ENCODE results near the gene CD3E.

The CD3E gene

GRCh38 chr11:118340449-118340848 is 35.9 kb downstream of the CD3E start:
- H3K79me1 ChIP-seq (ENCODE audit: low read length), result no peaks in the 10 kb centered on the region
- no peak overlapping the region for H4K91ac ChIP-seq (ENCODE audit: low read depth, low read length)
- no peaks in the 10 kb centered on the region for H3K79me2 ChIP-seq (ENCODE audit: control insufficient read depth, insufficient read depth, low read length, poor library complexity)
- H3K27me3 ChIP-seq (ENCODE audit: insufficient read depth, low read length), result no peaks in the 10 kb centered on the region
- no peak overlapping the region for H3K23ac ChIP-seq (ENCODE audit: low read length)
- no peak overlapping the region for H4K8ac ChIP-seq (ENCODE audit: low read depth, low read length)
- H3K9ac ChIP-seq (ENCODE audit: low read length), result no peak overlapping the region
- H2AFZ ChIP-seq (ENCODE audit: insufficient read depth, low read length, poor library complexity), result no peak overlapping the region
- no peak overlapping the region for H2BK120ac ChIP-seq (ENCODE audit: insufficient read depth, low read length, poor library complexity)
- no peak overlapping the region for H2BK12ac ChIP-seq (ENCODE audit: low read length)
- no peak overlapping the region for H3K18ac ChIP-seq (ENCODE audit: low read length)
- no peaks in the 10 kb centered on the region for H3K4me1 ChIP-seq (ENCODE audit: control insufficient read depth in 1 of 2, insufficient read depth in 2 of 2, low read length in 2 of 2)
- H2BK5ac ChIP-seq (ENCODE audit: low read depth, low read length, poor library complexity), result no peak overlapping the region
- H3K4ac ChIP-seq (ENCODE audit: low read depth, low read length), result no peak overlapping the region
- H2AK5ac ChIP-seq (ENCODE audit: low read length), result no peak overlapping the region
- H3K4me3 ChIP-seq (ENCODE audit: low read depth, low read length), result no peak overlapping the region
- WGBS (ENCODE audit: extremely low coverage, insufficient coverage, insufficient read length), result no CpG with 5 or more reads among the region's 3 CpGs
- no peaks in the 10 kb centered on the region for H3K9me3 ChIP-seq (ENCODE audit: insufficient read depth, low read depth, low read length)
- H3K27ac ChIP-seq (ENCODE audit: low read depth, low read length), result no peak overlapping the region
- no peak overlapping the region for H3K4me2 ChIP-seq (ENCODE audit: low read length)
- no peak overlapping the region for H4K12ac ChIP-seq (ENCODE audit: low read depth, low read length)
- no peak for DNase-seq
- no peaks in the 10 kb centered on the region for H3K36me3 ChIP-seq (ENCODE audit: control insufficient read depth in 1 of 2, insufficient read depth in 2 of 2, low read length in 2 of 2)
- no peak overlapping the region for H3K14ac ChIP-seq (ENCODE audit: low read length)

DNA sequence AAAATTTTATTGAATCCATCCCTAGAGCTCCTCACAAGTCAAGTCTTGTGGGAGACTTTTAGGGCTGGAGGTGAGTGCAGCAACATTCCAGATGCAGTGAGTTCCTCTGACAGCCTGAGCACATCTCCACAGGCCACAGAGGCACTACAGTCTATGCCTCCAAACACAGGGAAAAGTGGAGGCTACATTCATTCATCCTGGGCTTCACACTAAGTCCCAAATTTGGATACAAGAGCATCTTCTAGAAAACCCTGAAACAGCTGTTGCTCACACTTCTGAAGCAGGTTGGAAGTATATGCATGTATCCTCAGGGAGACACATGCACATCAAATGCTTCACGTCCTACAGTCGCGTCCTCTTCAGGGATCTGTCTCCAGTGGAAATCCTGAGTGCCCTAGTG is 36.7 kb downstream of the CD3E start:
- Histone ChIP-seq H3K4me1 (ENCODE audit: control insufficient read depth in 1 of 2, insufficient read depth in 2 of 2, low read length in 2 of 2) (no peaks in the 10 kb centered on the region), H3K36me3 (ENCODE audit: control insufficient read depth in 1 of 2, insufficient read depth in 2 of 2, low read length in 2 of 2) (no peaks in the 10 kb centered on the region), H3K79me2 (ENCODE audit: control insufficient read depth, insufficient read depth, low read length, poor library complexity) (no peaks in the 10 kb centered on the region), H2BK12ac (ENCODE audit: low read length) (no peak overlapping the region), H3K79me1 (ENCODE audit: low read length) (no peaks in the 10 kb centered on the region), H2AK5ac (ENCODE audit: low read length) (no peak overlapping the region), H3K23ac (ENCODE audit: low read length) (no peak overlapping the region), H3K27me3 (ENCODE audit: insufficient read depth, low read length) (no peaks in the 10 kb centered on the region), H3K9me3 (ENCODE audit: insufficient read depth, low read depth, low read length) (no peaks in the 10 kb centered on the region), H3K4ac (ENCODE audit: low read depth, low read length) (no peak overlapping the region), H2BK5ac (ENCODE audit: low read depth, low read length, poor library complexity) (no peak overlapping the region), H3K18ac (ENCODE audit: low read length) (no peak overlapping the region), H4K12ac (ENCODE audit: low read depth, low read length) (no peak overlapping the region), H3K14ac (ENCODE audit: low read length) (no peak overlapping the region), H3K9ac (ENCODE audit: low read length) (no peak overlapping the region), H3K4me2 (ENCODE audit: low read length) (no peak overlapping the region), H4K8ac (ENCODE audit: low read depth, low read length) (no peak overlapping the region), H2AFZ (ENCODE audit: insufficient read depth, low read length, poor library complexity) (no peak overlapping the region), H3K4me3 (ENCODE audit: low read depth, low read length) (no peak overlapping the region), H2BK120ac (ENCODE audit: insufficient read depth, low read length, poor library complexity) (no peak overlapping the region), H4K91ac (ENCODE audit: low read depth, low read length) (no peak overlapping the region), H3K27ac (ENCODE audit: low read depth, low read length) (no peak overlapping the region)
- WGBS (ENCODE audit: extremely low coverage, insufficient coverage, insufficient read length), result no CpG with 5 or more reads among the region's 3 CpGs
- DNase-seq, result no peak

DNA sequence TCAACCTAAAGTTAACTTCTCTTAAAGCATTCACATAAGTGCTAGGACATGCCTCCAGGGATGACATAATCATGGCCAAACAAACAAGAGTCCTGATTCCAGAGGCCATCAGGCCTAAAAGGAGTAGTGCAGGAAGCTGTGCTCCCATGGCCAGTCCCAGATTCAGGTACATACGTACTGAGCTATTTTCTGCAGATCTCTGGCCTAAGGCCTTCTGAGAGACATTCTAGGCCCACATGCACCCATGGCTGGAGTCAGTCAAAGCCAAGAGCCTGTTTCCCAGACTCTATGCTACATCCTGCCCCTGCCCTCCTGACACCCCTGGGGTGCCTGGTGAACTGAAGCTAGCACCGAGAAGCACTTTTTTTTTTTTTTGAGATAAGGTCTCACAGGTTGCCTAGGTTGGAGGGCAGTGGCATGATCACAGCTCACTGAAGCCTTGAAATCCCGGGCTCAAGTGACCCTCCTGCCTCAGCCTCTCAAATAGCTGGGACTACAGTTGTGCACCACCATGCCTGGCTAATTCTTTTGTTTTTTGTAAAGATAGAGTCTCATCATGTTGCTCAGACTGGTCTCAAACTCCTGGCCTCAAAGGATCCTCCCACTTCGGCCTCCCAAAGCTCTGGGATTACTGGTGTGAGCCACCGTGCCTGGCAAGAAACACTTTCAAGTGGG is 37.4 kb downstream of the CD3E start:
- no peak overlapping the region for H3K4ac ChIP-seq (ENCODE audit: low read depth, low read length)
- no peak overlapping the region for H4K12ac ChIP-seq (ENCODE audit: low read depth, low read length)
- no peak overlapping the region for H3K18ac ChIP-seq (ENCODE audit: low read length)
- H3K23ac ChIP-seq (ENCODE audit: low read length), result no peak overlapping the region
- no peak overlapping the region for H3K4me3 ChIP-seq (ENCODE audit: low read depth, low read length)
- no peak overlapping the region for H4K8ac ChIP-seq (ENCODE audit: low read depth, low read length)
- H3K9ac ChIP-seq (ENCODE audit: low read length), result no peak overlapping the region
- H3K14ac ChIP-seq (ENCODE audit: low read length), result no peak overlapping the region
- H3K79me1 ChIP-seq (ENCODE audit: low read length), result no peaks in the 10 kb centered on the region
- no peak for DNase-seq
- no peak overlapping the region for H3K27ac ChIP-seq (ENCODE audit: low read depth, low read length)
- H3K79me2 ChIP-seq (ENCODE audit: control insufficient read depth, insufficient read depth, low read length, poor library complexity), result no peaks in the 10 kb centered on the region
- no peaks in the 10 kb centered on the region for H3K36me3 ChIP-seq (ENCODE audit: control insufficient read depth in 1 of 2, insufficient read depth in 2 of 2, low read length in 2 of 2)
- no peak overlapping the region for H4K91ac ChIP-seq (ENCODE audit: low read depth, low read length)
- no peak overlapping the region for H2AK5ac ChIP-seq (ENCODE audit: low read length)
- H2AFZ ChIP-seq (ENCODE audit: insufficient read depth, low read length, poor library complexity), result no peak overlapping the region
- H3K27me3 ChIP-seq (ENCODE audit: insufficient read depth, low read length), result no peaks in the 10 kb centered on the region
- H2BK5ac ChIP-seq (ENCODE audit: low read depth, low read length, poor library complexity), result no peak overlapping the region
- no peak overlapping the region for H3K4me2 ChIP-seq (ENCODE audit: low read length)
- H3K4me1 ChIP-seq (ENCODE audit: control insufficient read depth in 1 of 2, insufficient read depth in 2 of 2, low read length in 2 of 2), result no peaks in the 10 kb centered on the region
- WGBS (ENCODE audit: extremely low coverage, insufficient coverage, insufficient read length), result no CpG with 5 or more reads among the region's 5 CpGs
- H2BK120ac ChIP-seq (ENCODE audit: insufficient read depth, low read length, poor library complexity), result no peak overlapping the region
- no peaks in the 10 kb centered on the region for H3K9me3 ChIP-seq (ENCODE audit: insufficient read depth, low read depth, low read length)
- H2BK12ac ChIP-seq (ENCODE audit: low read length), result no peak overlapping the region

DNA sequence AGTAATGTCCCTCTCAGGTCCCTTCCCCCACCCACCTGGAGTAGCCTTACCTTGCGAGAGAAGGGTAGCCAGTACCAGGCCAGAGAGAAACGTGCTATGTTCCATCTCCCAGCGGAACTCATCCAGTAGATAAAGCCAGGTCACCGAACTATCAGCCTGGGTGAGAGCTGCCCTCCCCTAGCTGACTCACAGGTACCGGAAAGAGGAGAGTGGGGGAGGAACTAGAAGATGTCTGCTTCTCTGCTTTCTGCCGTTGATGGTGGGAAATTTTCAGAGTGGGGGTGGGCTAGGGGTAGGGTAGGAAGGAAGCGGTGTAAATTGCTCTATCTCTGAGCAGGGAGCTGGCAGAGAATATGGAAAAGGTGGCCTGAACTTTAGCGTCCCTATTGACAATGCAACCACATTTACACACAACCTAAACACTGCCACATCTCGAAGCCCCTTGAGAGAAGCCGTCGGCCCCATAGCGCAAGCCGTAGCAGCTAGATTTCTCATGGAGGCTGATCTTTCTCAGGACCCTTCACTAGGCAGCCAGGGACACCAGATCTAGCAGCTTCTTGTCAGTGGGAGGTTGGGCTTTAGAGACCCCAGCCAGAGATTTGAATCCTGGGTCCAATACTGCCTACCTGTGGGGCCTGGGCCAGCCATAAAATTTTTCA is 38.1 kb downstream of the CD3E start, which contains the start of gene CD3D:
TSS of gene CD3D (minus strand) at position 203 of the 659 bp plus-strand sequence. CDS start at position 105, 98 bp downstream.
- Histone ChIP-seq H4K91ac (ENCODE audit: low read depth, low read length) (no peak within 1 kb of the TSS), H3K79me2 (ENCODE audit: control insufficient read depth, insufficient read depth, low read length, poor library complexity) (no peaks in the 10 kb centered on the region), H4K12ac (ENCODE audit: low read depth, low read length) (no peak within 1 kb of the TSS), H3K27ac (ENCODE audit: low read depth, low read length) (no peak within 1 kb of the TSS), H3K36me3 (ENCODE audit: control insufficient read depth in 1 of 2, insufficient read depth in 2 of 2, low read length in 2 of 2) (no peaks in the 10 kb centered on the region), H3K9me3 (ENCODE audit: insufficient read depth, low read depth, low read length) (no peaks in the 10 kb centered on the region), H3K79me1 (ENCODE audit: low read length) (no peaks in the 10 kb centered on the region), H4K8ac (ENCODE audit: low read depth, low read length) (no peak within 1 kb of the TSS), H2BK120ac (ENCODE audit: insufficient read depth, low read length, poor library complexity) (no peak within 1 kb of the TSS), H3K18ac (ENCODE audit: low read length) (no peak within 1 kb of the TSS), H3K4me2 (ENCODE audit: low read length) (no peak within 1 kb of the TSS), H3K9ac (ENCODE audit: low read length) (peak within 1 kb of the TSS; percentile 30), H2BK5ac (ENCODE audit: low read depth, low read length, poor library complexity) (no peak within 1 kb of the TSS), H3K23ac (ENCODE audit: low read length) (no peak within 1 kb of the TSS), H3K4me3 (ENCODE audit: low read depth, low read length) (no peak within 1 kb of the TSS), H2AK5ac (ENCODE audit: low read length) (no peak within 1 kb of the TSS), H2BK12ac (ENCODE audit: low read length) (no peak within 1 kb of the TSS), H2AFZ (ENCODE audit: insufficient read depth, low read length, poor library complexity) (no peak within 1 kb of the TSS), H3K4me1 (ENCODE audit: control insufficient read depth in 1 of 2, insufficient read depth in 2 of 2, low read length in 2 of 2) (no peaks in the 10 kb centered on the region), H3K14ac (ENCODE audit: low read length) (no peak within 1 kb of the TSS), H3K4ac (ENCODE audit: low read depth, low read length) (no peak within 1 kb of the TSS), H3K27me3 (ENCODE audit: insufficient read depth, low read length) (no peaks in the 10 kb centered on the region)
- no CpG with 5 or more reads among the region's 13 CpGs for WGBS (ENCODE audit: extremely low coverage, insufficient coverage, insufficient read length)
- DNase-seq, result no peak
